Stimulated activated CD8-positive, alpha-beta memory T cell treated with anti-CD3 and anti-CD28 coated beads, Interleukin-12 subunit alpha, Interleukin-12 subunit beta, amount 100 ng/mL, for 1 hour (primary cell): ENCODE results near the gene PTHLH.

Experiments
- DNase-seq: peaks from one replicate; pipeline ENCODE4 v3.0.0-alpha.2; 2020; ENCODE audit warnings: low read depth

Gene PTHLH

GRCh38 chr12:27936196-27936595, 36.3 kb downstream of the PTHLH start:
- DNase-seq = no peak

- no peak for DNase-seq
Observed at GRCh38 chr12:27934276-27934675, 38.3 kb downstream of the PTHLH start.

DNA sequence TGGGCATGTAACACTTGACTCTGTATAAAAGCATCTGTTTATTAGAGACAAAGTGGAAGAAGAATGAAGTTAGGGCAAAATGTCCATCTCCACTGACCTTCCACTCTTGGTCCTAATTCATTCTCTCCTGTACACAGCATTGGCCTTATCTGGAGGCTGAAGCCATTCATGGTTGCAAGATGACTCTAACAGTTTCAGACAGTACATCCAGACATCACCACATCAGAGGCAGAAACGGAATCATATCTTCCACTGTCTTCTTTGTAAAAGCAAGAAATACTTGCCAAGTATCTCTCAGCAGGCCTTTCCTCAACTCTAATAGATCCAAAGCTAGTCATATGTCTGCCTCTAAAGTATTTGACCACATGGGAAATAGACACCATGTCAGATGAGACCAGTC, 41.1 kb downstream of the PTHLH start:
- DNase-seq = no peak

GRCh38 chr12:27927347-27927746, 45.2 kb downstream of the PTHLH start:
- no peak for DNase-seq

DNA sequence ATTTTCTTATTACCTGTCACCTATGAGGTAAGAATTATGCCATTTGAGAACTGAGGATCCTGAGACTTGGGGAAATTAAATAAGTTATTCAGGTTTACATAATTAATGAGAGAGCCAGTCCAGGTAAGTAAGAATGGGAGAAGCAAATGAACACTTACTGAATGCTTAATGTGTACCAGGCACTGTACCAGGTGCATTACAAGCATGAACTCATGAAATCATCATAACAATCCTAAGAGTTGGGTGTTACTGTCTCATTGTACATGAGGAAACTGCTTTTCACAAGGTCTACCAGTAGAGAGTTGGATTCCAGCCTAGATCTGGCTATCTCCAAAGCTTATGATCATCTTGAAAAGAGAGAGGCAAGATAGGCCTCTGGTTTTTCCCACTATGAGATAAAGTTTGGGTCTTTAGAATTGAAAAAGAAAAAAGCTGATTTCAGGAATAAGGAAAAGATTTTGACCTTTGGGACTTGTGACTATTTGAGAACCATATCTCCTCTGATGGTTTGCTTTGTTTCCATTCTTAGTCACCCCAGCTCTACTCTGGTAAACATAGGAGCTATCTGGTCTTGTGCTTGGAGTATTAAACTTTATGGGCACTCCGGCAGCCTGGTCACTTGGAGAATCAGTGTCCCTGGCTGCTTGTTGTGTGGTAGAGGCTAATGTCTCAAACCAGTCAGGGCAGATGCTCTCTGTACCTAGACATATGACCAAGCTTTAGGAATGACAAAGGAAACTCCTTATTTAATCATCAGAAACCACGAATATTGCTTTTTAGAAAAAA, 48.0 kb downstream of the PTHLH start:
- no peak for DNase-seq

GRCh38 chr12:27922531-27923139, 49.9 kb downstream of the PTHLH start:
- no peak for DNase-seq

GRCh38 chr12:27919671-27920235, 52.8 kb downstream of the PTHLH start:
- no peak for DNase-seq

DNA sequence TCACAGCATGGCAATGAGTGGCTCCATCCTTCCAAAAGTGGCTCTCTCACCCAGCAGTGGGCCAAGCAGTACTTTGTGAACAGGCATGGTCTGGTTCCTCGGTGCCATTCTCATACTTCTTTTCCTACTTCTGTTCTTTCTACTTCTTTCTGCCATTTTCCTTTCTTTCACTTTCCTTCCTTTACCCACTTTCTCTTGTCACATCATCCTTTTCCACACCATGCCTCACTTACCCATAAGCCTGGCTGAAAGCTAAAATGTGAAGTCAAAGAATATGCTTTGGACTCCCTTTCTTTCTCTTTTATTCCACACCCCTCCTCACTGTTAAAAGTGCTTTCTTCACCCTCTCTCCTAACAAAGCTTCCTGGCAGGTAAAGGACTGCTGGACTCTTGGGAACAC, 57.0 kb downstream of the PTHLH start:
- no peak for DNase-seq

- DNase-seq = no peak
Observed at GRCh38 chr12:27915021-27915420, 57.5 kb downstream of the PTHLH start.

GRCh38 chr12:27913999-27914614, 58.4 kb downstream of the PTHLH start:
- no peak for DNase-seq

- no peak for DNase-seq
Observed at GRCh38 chr12:27911397-27911796, 61.1 kb downstream of the PTHLH start.
